AG09309 (cell line): Measurements from ENCODE around the gene STK39.
A peak's percentile ranks its signal among the peaks of the same experiment; 100 is the strongest.

Experiments
- DNase-seq: peaks from one replicate; pipeline ENCODE4 v3.0.0-alpha.2; 2010; ENCODE audit warnings: low read depth
- H3K4me3 ChIP-seq: 2 replicates; pipeline ENCODE4 v1.5.1; 2011; ENCODE audit warnings: mild to moderate bottlenecking, low read depth, low read length, moderate library complexity; ENCODE audit not compliant: control insufficient read depth
- TF ChIP-seq, protein P1 (sequence below): IDR thresholded peaks from 2 replicates; pipeline ENCODE4 v1.5.1; 2011; ENCODE audit warnings: mild to moderate bottlenecking, low read depth, low read length, inconsistent platforms; ENCODE audit not compliant: insufficient read depth, control insufficient read depth; ENCODE audit errors: missing control alignments

The STK39 gene

DNA sequence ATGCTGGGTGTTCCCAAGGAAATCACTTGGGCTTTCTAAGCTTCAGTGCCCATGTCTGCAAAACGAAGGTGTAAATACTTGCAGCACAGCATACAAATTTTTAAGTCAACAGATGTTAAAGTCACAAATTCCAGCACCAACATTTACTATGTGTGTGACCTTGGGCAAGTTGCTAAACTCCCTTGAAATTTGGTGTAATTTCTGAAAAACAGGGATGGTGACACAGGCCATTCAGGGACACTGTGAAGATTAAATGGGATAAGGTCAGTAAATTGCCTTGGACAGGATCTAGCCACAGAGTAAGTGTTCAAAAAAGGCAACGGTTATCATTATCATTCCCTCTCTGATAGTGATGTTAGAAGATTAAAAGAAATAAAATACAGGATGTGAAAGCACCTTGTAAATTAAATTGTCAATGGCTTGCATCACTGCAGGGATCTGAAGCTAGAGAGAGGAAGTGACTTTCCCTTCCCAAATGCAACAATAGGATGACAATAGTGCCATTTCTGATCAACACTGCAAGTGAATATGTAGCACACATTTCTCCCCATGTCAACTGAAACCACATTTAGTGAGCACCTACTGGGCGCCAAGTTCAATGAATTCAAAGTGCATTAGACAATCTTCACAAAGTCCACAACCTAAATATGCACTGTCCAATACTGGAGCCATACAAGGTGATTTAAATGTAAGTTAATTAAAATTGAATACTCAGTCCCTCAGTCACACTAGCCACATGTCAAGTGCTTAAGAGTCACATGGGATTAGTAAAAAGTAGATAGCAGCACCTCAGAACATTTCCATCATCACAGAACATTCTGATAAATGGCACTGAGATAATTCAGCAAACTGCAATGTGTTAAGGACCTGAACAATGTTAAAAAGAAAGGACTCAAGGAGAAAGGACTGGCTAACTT lies 81.2 kb downstream of the STK39 start:
- TF ChIP-seq, protein P1, sequence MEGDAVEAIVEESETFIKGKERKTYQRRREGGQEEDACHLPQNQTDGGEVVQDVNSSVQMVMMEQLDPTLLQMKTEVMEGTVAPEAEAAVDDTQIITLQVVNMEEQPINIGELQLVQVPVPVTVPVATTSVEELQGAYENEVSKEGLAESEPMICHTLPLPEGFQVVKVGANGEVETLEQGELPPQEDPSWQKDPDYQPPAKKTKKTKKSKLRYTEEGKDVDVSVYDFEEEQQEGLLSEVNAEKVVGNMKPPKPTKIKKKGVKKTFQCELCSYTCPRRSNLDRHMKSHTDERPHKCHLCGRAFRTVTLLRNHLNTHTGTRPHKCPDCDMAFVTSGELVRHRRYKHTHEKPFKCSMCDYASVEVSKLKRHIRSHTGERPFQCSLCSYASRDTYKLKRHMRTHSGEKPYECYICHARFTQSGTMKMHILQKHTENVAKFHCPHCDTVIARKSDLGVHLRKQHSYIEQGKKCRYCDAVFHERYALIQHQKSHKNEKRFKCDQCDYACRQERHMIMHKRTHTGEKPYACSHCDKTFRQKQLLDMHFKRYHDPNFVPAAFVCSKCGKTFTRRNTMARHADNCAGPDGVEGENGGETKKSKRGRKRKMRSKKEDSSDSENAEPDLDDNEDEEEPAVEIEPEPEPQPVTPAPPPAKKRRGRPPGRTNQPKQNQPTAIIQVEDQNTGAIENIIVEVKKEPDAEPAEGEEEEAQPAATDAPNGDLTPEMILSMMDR, result no peak
- H3K4me3 ChIP-seq, result no peak overlapping the region
- no peak for DNase-seq

GRCh38 chr2:168165397-168165796 lies 82.0 kb downstream of the STK39 start:
- no peak overlapping the region for H3K4me3 ChIP-seq
- DNase-seq, result peak; percentile 49
- TF ChIP-seq, protein P1, result no peak

GRCh38 chr2:168160897-168161296 lies 86.5 kb downstream of the STK39 start:
- DNase-seq, result no peak
- no peak overlapping the region for H3K4me3 ChIP-seq
- TF ChIP-seq, protein P1, result no peak

DNA sequence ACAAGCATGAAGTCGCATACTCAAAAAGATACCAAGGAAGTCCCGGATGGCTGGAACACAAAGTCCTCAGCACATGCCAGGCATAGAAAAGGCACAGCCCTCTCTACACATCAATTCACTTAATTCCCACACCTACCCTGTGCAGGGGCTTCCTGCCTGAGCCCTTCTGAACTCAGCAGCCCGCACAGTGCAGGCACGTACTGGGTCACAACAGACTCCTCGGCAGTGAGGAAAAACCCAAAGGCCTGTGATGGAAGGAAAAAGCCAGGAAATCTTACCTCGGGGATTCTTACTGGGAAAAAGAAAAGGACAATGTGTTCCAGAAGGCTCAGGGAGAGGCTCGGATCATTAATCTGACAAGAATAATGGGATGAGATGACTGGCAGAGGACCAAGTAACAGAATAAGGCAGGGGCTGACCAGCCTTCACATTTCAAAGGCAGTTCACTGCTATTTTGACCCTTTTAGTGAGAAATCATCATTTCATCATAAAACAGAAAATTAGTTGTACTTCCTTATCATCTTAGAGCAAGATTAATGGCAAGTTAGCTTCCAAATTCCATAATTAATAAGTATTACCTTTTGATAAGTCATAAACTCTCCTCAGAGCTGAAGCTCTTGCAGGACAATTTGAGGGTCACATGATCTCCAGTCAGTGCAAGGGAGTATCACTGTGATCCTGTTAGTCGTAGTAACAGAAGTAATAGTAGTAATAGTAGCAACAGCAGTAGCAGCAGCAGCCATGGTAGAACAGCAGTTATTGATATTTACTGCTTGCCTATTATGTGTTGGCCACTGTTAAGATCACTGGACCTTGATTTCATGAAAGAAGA lies 87.4 kb downstream of the STK39 start:
- TF ChIP-seq, protein P1, result no peak
- DNase-seq, result no peak
- H3K4me3 ChIP-seq, result no peak overlapping the region

GRCh38 chr2:168158586-168158985 lies 88.8 kb downstream of the STK39 start:
- DNase-seq, result no peak
- TF ChIP-seq, protein P1, result no peak
- no peak overlapping the region for H3K4me3 ChIP-seq

DNA sequence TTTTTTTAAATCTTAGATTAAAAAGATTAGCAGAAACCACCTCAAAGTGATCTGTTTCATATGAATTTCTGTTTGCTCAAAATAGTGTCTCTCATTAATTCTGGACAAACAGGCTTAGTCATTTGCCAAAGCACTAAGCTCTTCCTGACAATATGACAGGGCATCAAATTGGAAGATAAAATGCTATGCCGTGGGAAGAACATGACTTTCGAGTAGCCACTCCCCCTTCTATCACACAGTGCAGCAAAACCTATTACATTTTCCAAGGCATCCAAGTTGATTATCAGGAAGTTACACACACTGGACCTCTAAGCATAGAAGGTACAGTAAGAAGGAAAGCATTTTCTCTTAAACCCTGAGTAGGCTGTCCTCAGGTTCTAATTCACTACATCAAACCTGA lies 89.5 kb downstream of the STK39 start:
- no peak for DNase-seq
- no peak overlapping the region for H3K4me3 ChIP-seq
- TF ChIP-seq, protein P1, result no peak
